ENCODE data around the gene C1GALT1.

C1GALT1 gene

GRCh38 chr7:7173956-7174632 lies 8.2 kb upstream of the C1GALT1 start:
- H3K4me3 ChIP-seq (ENCODE audit: low read length), result no peak overlapping the region
- peak; percentile 82 for DNase-seq (ENCODE audit: low read depth)
- no peak for TF ChIP-seq CTCF (IDR thresholded peaks at IDR 0.05; ENCODE audit: insufficient read depth, low read depth, low read length, missing control alignments)

- H3K4me3 ChIP-seq (ENCODE audit: low read length), result no peak overlapping the region
- no peak for TF ChIP-seq CTCF (IDR thresholded peaks at IDR 0.05; ENCODE audit: insufficient read depth, low read depth, low read length, missing control alignments)
- no peak for DNase-seq (ENCODE audit: low read depth)
These were observed 7.2 kb upstream of the C1GALT1 start for GRCh38 chr7:7175075-7175695.

- peak; percentile 92 for DNase-seq (ENCODE audit: low read depth)
- no peak overlapping the region for H3K4me3 ChIP-seq (ENCODE audit: low read length)
- no peak for TF ChIP-seq CTCF (IDR thresholded peaks at IDR 0.05; ENCODE audit: insufficient read depth, low read depth, low read length, missing control alignments)
These were observed 5.8 kb upstream of the C1GALT1 start for GRCh38 chr7:7176406-7177043.

- TF ChIP-seq CTCF (IDR thresholded peaks at IDR 0.05; ENCODE audit: insufficient read depth, low read depth, low read length, missing control alignments), result no peak
- DNase-seq (ENCODE audit: low read depth), result peak; percentile 95
- H3K4me3 ChIP-seq (ENCODE audit: low read length), result no peak overlapping the region
These were observed 5.3 kb upstream of the C1GALT1 start for GRCh38 chr7:7177044-7177517.

GRCh38 chr7:7178081-7178480 lies 4.3 kb upstream of the C1GALT1 start:
- no peak for TF ChIP-seq CTCF (IDR thresholded peaks at IDR 0.05; ENCODE audit: insufficient read depth, low read depth, low read length, missing control alignments)
- DNase-seq (ENCODE audit: low read depth), result peak; percentile 97
- H3K4me3 ChIP-seq (ENCODE audit: low read length), result no peak overlapping the region

GRCh38 chr7:7178906-7179305 lies 3.4 kb upstream of the C1GALT1 start:
- TF ChIP-seq CTCF (IDR thresholded peaks at IDR 0.05; ENCODE audit: insufficient read depth, low read depth, low read length, missing control alignments), result no peak
- H3K4me3 ChIP-seq (ENCODE audit: low read length), result no peak overlapping the region
- DNase-seq (ENCODE audit: low read depth), result peak; percentile 88
